Central memory CD4-positive, alpha-beta T cell (primary cell): ENCODE data around the gene CERS1.

Source experiments
- DNase-seq: peaks from one replicate; pipeline ENCODE4 v3.0.0; 2022

The CERS1 gene

DNA sequence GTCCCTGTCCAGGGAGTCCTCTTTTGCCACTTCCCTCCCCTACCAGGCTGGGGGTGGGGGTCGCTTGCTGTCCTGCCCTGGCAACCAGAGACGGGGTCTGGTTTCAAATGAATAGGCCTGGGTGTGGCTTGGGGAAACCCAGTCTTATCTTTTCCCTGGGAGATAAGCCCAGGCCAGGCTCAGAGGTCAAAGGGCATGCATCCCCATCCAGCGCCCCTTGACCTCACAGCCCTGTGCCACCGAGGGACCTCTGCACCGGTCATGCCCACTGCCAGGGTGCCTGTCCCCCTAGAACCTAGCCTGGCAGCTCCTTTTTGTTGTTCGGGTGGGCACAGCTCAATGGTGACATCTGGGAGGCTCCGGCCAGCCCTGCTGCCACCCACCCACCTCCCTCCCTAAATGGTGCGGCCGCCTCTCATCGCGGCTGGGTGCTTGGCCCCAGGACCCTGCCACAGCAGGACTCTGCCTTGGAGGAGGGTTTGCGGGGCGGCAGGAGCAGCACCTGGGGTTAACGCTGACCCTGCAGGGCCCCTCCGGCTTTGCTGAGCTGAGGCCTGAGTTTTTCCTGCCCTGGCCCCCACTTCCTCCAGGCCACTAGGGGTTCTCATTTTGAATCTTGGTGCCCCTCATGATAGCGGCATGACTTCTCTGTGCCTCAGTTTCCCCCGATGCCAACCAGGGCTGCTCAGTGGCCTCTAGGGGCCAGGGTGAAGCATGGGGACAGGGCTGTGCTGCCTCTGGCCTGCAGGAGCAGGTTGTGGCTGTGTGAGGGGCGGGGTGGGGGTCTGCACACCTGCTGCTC is 2.9 kb upstream of the CERS1 start:
- no peak for DNase-seq

DNA sequence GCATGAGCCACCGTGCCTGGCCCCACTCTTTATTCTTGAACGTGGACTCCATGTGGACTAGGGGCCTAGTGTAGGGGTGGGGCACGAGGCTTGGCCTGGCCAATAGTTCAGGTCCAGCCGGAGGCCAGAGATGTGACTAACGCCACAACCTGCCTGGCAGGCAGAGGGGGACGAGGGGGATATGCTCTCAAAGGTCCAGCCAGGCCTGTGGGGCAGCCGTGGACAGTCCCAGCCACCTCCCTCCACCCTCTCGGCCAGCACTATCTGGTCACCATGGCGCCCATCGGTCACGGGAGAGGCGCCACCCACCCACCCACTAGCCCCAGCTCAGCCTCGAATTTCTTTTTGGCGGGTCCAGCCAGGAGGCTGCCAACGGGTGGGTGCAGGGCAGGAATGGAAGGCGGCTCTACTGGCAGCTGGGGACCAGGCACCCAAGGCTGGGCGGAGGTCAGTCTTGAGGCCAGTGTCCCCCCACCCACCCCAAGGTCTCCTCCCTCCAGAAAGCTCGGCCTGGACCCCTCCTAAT is 2.2 kb upstream of the CERS1 start:
- no peak for DNase-seq

DNA sequence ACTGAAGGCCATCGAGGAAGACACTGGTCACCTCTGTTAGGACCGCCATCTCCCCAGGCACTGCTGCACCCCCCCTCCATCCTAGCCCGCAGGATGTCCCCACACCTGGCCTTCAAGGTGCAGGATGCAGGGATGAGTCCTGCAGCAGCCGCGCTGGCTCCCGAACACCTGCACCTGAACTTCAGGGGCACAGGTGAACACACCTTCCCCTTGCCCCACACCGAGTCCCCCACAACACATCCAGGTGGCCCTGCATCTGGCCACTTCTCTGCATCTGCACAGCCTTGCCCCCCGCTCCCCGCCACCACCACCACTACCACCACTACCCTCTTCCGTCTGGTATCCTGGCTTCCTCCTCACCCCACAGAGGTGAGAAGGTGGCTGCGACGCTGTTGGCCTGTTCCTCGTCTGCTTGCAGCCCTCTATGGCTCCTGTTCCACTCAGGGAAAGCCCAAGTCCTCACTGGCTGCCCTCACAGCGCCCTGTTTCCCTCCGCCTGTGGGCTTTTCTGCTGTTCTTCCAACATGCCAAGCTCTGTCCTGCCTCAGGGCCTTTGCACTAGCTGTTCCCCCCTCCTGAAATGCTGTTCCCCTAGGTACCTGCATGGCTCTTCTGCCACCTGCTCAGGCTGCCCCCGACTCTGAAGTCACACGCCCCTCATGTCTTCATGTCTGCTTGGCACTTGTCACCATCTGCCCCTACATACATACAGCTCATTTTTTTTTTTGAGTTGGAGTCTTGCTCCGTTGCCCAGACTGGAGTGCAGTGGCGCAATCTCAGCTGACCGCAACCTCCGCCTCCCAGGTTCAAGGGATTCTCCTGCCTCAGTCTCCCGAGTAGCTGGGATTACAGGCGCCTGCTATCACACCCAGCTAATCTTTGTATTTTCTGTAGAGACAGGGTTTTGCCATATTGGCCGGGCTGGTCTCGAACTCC is 1.4 kb upstream of the CERS1 start:
- no peak for DNase-seq

DNA sequence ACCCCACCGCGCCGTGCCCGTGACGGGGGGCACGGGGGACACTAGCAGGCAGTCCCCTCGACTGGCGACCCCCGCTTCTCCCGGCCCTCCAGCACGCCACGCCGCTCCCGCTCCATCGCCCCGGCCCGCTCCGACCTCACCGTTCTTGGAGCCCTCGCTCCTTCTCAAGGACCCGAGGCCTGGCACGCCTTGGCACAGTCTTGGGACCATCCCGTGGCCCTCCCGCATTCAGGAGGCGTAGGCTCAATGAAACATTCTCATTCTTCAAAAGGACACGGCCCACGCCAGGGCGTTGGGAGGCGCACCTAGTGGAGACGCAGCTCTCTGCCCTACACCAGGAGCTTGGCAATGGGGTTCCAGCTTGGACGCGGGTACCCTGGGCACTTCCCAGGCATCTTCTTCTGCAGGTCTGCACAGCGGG is 473 bp upstream of the CERS1 start:
- DNase-seq, result no peak

DNA sequence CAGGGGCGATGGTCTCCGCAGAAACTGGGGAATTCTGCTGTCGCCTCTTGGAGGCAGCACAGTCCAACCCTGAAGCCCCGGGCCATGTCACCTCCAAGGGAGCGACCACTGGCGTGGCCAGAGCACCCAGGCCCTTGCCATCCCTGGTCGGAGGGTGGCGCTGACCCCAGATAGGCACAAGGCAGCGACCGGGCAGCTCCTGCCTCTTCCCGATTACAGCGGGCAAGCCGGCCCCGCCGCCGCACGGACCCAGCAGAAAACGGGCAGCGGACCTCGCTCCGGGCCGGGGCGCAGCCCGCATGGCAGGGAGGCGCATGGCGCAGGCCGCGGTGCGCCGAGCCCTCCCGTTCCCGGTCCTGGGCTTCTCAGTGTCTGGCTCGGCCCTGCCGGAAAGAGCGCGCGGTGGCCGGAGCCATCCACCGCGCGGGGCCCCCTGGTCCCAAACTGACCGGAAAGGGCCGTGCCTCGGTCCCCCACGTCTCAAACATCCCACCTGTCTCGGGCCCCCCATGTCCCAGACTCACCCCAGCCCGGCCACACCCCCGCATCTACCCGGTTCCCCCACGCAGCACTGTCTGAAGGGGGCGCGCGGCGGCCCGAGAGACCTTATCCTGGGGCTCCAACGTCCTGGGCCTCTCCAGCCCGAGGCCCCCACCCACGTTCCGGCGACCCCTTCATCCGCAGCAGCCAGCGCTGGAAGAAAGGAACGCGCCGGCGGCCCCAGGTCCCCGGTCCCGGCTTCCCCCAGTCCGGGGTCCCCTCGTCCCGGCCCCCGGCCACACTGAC is 727 bp downstream of the CERS1 start:
- no peak for DNase-seq

DNA sequence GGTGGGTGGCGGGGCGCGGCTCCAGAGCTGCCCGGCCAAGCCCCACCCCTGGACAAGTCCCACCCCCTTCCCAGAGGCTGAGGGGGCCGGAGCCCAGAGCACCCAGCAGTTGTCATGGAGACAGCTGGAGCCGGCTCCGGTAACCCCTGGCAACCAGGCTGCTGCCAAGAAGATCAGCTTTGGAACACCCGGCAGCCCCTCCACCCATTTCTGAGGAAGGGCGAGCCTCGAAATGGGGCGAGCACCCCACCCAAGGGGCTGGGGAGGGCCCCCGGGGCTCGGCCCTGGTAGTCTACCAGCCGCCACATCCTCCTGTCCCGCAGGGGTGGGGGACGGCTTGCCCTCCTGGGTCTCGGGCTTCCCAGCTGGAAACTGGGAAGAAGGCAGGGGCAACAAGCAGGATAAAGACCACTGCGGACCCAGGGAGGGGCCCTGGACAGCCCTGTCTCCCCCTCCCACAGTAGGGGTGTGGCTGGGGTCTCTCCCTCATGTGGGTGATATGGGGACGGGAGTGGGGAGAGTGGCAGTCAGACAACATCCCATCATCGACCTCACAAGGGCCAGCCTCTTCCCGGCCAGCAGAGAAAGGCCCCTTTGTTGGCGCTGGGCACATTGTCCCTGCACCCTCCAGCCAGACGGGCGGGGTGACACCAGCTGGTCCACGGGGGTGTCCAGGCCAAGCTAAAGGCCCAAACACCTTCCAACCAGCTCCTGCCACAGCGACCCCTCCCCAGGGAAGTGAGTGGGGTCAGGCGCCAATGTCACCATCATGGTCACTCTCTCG is 1.5 kb downstream of the CERS1 start:
- DNase-seq, result no peak

DNA sequence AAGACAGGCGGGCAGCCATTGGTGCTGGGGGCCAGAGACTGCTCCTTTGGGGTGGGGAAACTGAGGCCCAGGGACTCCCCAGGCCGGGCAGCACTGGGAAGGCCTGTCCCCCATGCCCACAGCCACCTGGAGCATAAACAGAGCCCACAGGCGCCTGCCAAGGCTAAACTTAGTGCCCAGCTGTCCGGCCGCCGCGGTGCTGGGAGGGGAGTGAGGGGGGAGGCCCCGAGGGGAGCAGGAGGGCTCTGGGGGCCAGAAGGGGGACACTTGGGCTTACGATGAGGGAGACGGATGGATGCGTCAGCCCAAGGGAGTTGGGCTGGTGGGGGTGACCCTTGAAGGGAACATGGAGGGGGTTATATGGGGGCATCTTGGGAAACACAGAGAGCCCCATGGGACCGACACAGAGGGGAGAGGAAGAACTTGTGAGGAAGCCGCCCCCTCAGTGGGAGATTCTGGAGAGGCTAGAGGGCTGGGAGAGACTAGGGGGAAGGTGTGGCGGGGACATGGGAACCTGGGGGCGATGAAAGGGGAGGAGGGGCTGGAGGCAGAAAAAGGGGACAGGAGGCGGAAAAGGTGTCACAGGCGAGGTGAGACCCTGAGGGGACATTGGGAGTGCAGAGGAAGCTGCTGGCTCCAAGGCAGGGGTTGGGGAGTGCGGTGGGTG is 2.2 kb downstream of the CERS1 start:
- DNase-seq, result no peak

DNA sequence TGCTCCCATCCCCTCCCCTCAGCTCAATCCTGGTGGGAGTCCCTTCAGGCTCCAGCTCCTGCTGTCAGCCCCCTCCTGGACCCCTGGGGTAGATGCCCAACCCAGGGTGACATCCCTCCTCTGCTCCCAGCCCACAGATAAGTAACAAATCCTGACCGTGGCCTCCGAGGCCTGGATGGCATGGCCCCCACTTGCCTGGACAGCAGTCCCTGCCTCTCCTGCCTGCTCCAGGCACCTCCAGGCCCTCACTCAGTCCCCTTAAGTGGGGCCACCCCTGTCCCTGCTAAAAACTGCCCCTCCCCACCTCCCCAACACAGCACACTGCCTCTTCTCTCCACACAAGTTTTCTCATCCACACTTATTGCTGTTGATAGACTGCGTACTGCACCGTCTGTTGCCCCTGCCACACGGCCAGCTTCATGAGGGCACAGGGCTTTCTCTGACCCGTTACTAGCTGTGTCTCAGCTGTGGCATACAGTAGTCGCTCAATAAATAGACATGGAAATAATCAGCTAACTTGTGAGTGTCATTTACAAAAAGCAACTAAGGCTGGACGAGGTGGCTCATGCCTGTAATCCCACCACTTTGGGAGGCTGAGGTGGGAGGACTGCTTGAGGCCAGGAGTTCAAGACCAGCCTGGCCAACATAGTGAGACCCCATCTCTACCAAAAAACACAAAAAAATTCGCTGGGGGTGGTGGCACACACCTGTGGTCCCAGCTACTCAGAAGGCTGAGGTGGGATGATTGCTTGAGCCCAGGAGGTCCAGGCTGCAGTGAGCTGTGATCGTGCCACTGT is 5.8 kb downstream of the CERS1 start:
- DNase-seq, result no peak

DNA sequence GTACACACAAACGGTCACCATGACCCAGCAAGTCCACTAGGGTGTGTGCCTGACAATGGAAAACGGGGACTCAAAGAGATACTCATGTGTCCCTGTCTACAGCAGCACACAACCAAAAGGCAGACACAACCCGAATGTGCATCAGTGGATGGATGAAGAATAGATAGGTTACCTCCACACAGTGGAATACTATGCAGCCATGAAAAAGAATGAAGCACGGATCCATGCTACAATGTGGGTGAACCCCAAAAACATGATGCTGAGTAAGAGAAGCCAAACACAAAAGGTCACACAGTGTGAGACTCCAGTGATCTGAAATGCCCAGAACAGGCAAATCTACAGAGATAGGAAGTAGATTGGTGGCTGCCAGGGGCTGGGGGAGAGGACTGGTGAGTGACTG is 9.0 kb downstream of the CERS1 start:
- DNase-seq, result no peak

DNA sequence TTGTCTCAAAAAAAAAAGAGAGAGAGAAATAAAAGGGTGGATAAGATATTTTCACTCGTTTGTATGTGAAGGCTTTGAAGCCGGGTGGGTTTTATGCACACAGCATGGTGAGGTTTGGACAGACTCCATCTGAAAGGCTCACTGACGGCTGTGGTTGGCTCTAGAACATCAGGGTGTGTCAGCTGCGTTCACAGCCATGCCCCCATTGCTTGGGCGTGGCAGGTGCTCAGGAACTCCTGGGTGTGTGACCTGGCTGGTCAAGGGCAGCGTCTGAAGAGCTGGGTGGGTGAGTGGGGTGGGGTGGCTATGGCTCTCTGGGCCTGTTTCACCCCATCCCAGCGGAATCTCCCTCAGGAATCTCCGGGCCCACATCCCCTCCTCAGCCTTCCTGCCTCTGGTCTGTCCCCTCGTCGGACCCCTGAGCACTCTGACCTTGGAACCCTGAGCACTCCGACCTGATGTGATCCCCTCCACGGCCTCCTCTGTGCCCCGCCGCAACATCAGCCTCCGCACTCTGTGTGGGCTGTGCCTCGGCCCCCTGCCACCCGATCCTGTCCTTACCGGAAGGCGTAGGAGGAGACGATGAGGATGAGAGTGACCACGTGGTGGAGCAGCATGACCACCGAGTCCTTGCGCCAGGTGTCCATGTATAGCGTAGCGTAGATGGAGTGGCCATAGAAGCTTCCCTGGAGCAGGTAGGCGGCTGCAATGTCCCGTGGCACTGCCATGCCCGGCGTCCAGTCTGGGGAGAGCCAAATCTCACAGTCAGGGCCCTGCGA is 12.2 kb downstream of the CERS1 start:
- DNase-seq, result no peak

DNA sequence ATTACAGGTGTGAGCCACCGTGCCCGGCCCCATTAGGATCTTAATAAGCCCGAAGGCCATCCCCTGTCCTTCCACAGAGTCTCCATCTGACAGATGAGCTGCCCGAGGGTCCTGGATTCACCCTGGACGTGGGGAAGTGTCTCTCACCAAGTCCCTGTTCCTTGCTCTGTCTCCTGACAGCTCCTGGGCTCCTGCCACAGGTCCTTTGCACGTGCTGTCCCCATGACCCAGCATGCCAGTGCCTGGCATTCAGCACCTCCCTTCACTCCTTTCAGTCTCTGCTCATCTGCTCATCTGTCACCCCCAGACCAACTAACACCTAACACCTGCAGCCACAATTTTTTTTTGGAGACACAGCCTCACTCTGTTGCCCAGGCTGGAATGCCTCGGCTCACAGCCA is 14.5 kb downstream of the CERS1 start:
- no peak for DNase-seq

DNA sequence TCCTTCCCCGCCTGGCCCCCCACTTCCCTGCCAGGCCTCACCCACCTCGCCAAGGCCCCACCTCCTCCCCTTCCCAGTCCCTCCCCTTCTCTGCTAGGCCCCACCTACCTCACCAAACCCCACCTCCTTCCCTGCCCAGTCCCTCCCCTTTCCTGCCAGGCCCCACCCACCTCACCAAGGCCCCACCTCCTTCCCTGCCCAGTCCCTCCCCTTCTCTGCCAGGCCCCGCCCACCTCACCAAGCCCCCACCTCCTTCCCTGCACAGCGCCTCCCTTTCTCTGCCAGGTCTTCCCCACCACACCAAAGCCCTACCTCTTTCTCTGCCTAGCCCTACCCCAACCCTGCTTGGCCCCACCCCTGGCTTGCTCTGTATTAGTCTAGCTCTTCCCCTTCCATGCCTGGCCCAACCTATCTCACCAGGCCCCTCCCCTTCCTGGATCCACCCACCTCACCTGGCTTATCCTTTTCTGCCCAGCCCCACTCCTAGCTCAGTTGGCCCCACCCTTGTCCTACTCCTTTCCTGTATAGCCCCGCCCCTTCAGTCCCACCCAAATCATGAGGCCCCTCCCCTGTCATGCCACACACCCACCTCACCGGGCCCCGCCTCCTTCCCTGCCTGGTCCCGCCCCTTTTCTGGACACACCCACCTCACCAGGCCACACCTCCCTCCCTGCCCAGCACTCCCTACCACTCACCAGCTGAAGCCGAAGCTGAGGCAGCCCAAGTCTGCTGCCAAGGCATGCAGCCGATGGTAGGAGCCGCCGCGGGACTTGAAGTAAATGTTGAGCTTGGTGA is 16.2 kb downstream of the CERS1 start:
- DNase-seq, result no peak

DNA sequence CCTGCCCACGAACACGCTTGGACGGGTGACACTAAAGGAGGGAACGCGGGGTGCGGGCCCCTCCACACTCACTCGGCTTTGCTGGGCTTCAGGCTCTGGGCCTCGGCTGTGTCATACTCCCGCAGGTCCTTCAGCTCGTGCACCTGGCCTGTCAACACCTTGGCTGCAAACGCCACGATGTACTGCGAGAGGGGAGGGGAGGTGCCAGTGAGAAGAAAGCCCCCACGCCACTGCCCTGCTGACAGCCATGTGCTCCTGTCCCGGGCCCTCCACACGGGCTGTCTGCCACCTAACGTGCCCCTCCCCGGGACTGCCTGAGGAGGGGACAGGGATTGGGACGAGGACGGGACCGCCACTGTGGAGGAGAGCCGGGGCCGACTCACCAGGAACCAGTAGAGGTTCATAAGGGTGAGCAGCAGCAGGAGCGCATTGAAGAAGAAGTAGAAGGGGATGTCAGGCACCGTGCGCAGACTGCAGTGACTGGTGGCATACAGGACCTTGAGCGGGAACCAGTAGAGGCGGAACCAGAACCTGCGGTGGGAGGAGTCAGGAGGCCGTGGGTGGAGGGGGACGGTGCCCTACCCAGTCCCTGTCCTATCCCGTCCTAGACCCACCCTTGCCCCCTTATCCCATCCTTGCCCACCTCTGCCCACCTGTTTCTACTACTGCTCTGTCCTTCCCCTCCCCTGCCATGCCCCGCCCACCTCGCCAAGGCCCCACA is 16.9 kb downstream of the CERS1 start:
- DNase-seq, result no peak

DNA sequence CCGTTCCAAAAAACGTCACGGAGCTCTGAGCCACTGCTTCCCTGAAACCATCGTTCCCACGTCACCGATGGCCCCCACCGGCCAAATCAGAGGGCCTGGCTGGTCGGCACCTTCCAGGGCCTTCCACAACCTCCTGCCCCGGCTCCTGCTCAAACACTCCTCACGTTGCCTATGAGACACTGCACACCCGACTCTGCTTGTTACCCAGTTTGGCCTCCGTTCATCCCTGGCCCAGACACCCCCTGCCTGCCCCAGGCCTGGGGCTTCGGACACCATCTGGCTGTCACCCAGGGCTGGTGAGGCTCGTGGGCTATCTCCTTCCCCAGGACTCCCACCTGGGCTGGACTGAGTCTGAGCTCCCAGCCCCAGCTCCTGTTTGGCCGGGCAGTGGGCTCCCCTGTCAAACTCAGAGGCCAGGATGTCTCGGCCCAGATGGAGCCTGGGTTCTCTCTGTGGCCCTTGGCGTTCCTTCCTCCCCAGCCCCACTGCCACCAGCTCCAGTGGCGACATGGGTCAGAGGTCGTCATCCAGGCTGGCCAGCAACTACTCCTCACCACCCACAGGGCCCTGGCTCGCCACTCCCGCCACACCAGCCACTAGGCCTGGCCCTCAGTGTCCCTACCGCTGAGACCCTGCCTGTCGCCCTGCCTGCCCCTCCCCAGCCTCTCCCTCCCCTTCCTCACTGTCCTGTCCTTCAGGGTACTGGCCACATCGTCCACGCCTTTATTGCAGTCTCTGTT is 17.7 kb downstream of the CERS1 start:
- no peak for DNase-seq

DNA sequence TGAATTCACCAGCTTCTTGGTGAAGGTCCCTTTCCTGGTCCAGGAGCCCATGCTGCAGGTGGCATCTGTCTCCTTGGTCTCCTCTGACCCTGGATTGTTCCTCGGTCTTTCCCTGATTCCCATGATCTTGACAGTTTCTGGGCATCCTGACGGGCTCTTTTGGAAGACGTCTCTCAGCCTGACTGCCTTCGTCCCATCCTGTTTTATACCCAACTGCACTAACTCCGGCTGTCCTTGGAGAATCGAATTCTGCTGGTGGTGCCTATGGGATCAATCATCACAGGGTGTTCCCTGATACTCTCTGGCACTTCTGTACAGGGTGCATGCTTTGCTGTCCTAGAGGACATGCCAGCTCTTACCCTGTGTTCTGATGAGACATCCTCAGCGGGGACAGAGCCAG is 19.1 kb downstream of the CERS1 start:
- DNase-seq, result no peak

DNA sequence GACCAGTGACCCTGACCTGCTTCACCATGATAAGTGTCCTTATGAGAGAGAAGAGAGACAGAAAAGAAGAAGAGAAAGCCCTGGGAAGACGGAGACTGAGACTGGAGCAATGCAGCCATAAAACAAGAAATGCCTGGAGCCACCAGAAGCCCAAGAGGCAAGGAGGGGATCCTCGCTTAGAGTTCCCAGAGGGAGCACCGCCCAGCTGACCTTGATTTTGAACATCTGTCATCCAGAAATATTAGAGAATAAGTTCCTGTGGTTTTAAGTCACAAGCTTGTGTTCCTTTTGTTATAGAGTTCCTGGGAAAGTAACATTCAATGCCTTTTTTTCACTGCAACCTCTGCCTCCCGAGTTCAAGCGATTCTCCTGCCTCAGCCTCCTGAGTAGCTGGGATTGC is 20.2 kb downstream of the CERS1 start:
- DNase-seq, result no peak

DNA sequence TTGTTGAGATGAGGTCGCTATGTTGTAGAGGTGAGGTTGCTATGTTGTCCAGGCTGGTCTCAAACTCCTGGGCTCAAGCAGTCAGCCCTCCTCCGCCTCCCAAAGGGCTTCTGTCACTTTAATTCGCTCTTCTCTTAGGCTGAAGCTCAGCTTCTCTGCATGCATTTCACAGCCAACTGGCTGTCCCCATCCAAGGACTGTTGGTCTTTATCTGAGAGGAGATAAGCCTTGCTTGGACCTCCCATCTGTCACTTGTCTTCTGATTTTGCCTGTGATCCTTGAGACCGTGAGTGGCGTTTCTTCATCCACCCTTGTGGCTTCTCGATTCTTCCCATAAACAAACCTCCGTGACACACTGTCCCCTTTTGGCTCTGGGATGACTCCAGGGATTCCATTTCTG is 24.4 kb downstream of the CERS1 start:
- DNase-seq, result no peak
